NCI-H2107 treated with DMSO at 0.1 percent for 48 hours (cell line): ENCODE measurements around the gene GPR68.
"Not testable (repeated sequence)": the region's sequence is repeated elsewhere in the genome, so short reads cannot be mapped to it uniquely, and the experiment has no call there.

Experiments
- DNase-seq: peaks from one replicate; lab custom pipeline; 2025; ENCODE audit not compliant: unreplicated experiment; lab: John Stamatoyannopoulos, UW

The GPR68 gene

GRCh38 chr14:91273273-91273884, 28.9 kb upstream of the GPR68 start:
- DNase-seq, result no peak

GRCh38 chr14:91272341-91273272, 28.1 kb upstream of the GPR68 start:
- DNase-seq, result peak; percentile 80

- no peak for DNase-seq
These were observed 27.1 kb upstream of the GPR68 start for GRCh38 chr14:91271639-91272038.

GRCh38 chr14:91270619-91271018, 26.1 kb upstream of the GPR68 start:
- no peak for DNase-seq

- DNase-seq, result no peak
These were observed 25.7 kb upstream of the GPR68 start for GRCh38 chr14:91270188-91270587.

- DNase-seq, result no peak
These were observed 24.8 kb upstream of the GPR68 start for GRCh38 chr14:91269076-91269991.

- DNase-seq, result no peak
These were observed 23.5 kb upstream of the GPR68 start for GRCh38 chr14:91267965-91268437.

- not testable (repeated sequence) for DNase-seq
These were observed 21.8 kb upstream of the GPR68 start for GRCh38 chr14:91266276-91266675.

- DNase-seq, result no peak
These were observed 20.9 kb upstream of the GPR68 start for GRCh38 chr14:91265404-91265803.

GRCh38 chr14:91264151-91265150, 19.9 kb upstream of the GPR68 start:
- no peak for DNase-seq

GRCh38 chr14:91263329-91263728, 18.8 kb upstream of the GPR68 start:
- DNase-seq, result no peak

- no peak for DNase-seq
These were observed 17.6 kb upstream of the GPR68 start for GRCh38 chr14:91261986-91262549.

- no peak for DNase-seq
These were observed 16.6 kb upstream of the GPR68 start for GRCh38 chr14:91261115-91261514.

- DNase-seq, result no peak
These were observed 14.4 kb upstream of the GPR68 start for GRCh38 chr14:91258876-91259275.

- DNase-seq, result no peak
These were observed 13.6 kb upstream of the GPR68 start for GRCh38 chr14:91258011-91258618.

GRCh38 chr14:91257328-91258010, 13.0 kb upstream of the GPR68 start:
- no peak for DNase-seq

- no peak for DNase-seq
These were observed 12.2 kb upstream of the GPR68 start for GRCh38 chr14:91256661-91257060.

- no peak for DNase-seq
These were observed 10.7 kb upstream of the GPR68 start for GRCh38 chr14:91255026-91255695.
